Iris pigment epithelial cell (primary cell): ENCODE data around the gene HSP90AB1.

ENCODE experiments used
- DNase-seq: peaks from one replicate; pipeline ENCODE4 v3.0.0-alpha.2; 2011; ENCODE audit warnings: low read depth

HSP90AB1 gene

GRCh38 chr6:44255871-44256774, 9.2 kb downstream of the HSP90AB1 start:
- no peak for DNase-seq

- no peak for DNase-seq
Measured at GRCh38 chr6:44256775-44257024, 9.8 kb downstream of the HSP90AB1 start.

- DNase-seq = peak; percentile 81
Measured at GRCh38 chr6:44257025-44257752, 10.3 kb downstream of the HSP90AB1 start, which contains the start of gene SLC35B2. Gene SLC35B2, minus strand, starts transcription at chr6:44257528. Its CDS starts 118 bp downstream, at chr6:44257410.

GRCh38 chr6:44257753-44258324, 10.9 kb downstream of the HSP90AB1 start:
- DNase-seq = no peak

GRCh38 chr6:44258325-44258863, 11.5 kb downstream of the HSP90AB1 start:
- no peak for DNase-seq

- DNase-seq = no peak
Measured at GRCh38 chr6:44258921-44259320, 12.0 kb downstream of the HSP90AB1 start.

GRCh38 chr6:44260011-44260410, 13.1 kb downstream of the HSP90AB1 start:
- no peak for DNase-seq

GRCh38 chr6:44260451-44261297, 13.8 kb downstream of the HSP90AB1 start:
- no peak for DNase-seq

- no peak for DNase-seq
Measured at GRCh38 chr6:44261581-44261980, 14.7 kb downstream of the HSP90AB1 start.

- DNase-seq = no peak
Measured at GRCh38 chr6:44262467-44263353, 15.8 kb downstream of the HSP90AB1 start.

GRCh38 chr6:44263354-44264100, 16.6 kb downstream of the HSP90AB1 start:
- peak; percentile 53 for DNase-seq

- DNase-seq = peak; percentile 32
Measured at GRCh38 chr6:44264154-44265006, 17.5 kb downstream of the HSP90AB1 start.

- DNase-seq = peak; percentile 93
Measured at GRCh38 chr6:44265007-44265721, 18.3 kb downstream of the HSP90AB1 start, which contains the start of gene NFKBIE. Gene NFKBIE, minus strand, starts transcription at chr6:44265551. Its CDS starts 205 bp downstream, at chr6:44265346.

- no peak for DNase-seq
Measured at GRCh38 chr6:44265722-44266233, 18.9 kb downstream of the HSP90AB1 start.

GRCh38 chr6:44266347-44266746, 19.4 kb downstream of the HSP90AB1 start:
- no peak for DNase-seq

- no peak for DNase-seq
Measured at GRCh38 chr6:44267252-44267651, 20.4 kb downstream of the HSP90AB1 start.

GRCh38 chr6:44268095-44268628, 21.3 kb downstream of the HSP90AB1 start:
- DNase-seq = peak; percentile 35
